Liver (tissue), 3 donors: ENCODE results near the gene SAE1.
A peak's percentile ranks its signal among the peaks of the same experiment; 100 is the strongest.

Source experiments
- CTCF ChIP-seq: fragments of 150-350 bp; IDR thresholded peaks from 2 replicates; pipeline ENCODE4 v1.5.1; 2017; ENCODE audit warnings: improper control_type of control experiment, low read depth, low read length; ENCODE audit not compliant: missing input control
- EGR1 ChIP-seq, 2 donors: IDR thresholded peaks; 2 replicates each; pipeline ENCODE4 v1.6.1; 2016 to 2018; ENCODE audit warnings: antibody characterized with exemption in 2 of 2, low read depth in 2 of 2
- FOXA1 ChIP-seq: IDR thresholded peaks from 2 replicates; pipeline ENCODE4 v1.6.1; 2016; ENCODE audit warnings: antibody characterized with exemption
- GABPA ChIP-seq, 2 donors: IDR thresholded peaks in 1 of 2; conservative IDR thresholded peaks in 1 of 2; 2 replicates each; pipeline ENCODE4 v1.6.1; 2016; ENCODE audit warnings: antibody characterized with exemption in 2 of 2, mild to moderate bottlenecking in 1 of 2, moderate library complexity in 1 of 2
- HNF4A ChIP-seq, 2 donors: conservative IDR thresholded peaks; 2 replicates each; pipeline ENCODE4 v1.6.1; 2016; ENCODE audit warnings: antibody characterized with exemption in 2 of 2, mild to moderate bottlenecking in 2 of 2
- HNF4G ChIP-seq: IDR thresholded peaks from 2 replicates; pipeline ENCODE4 v1.6.1; 2016; ENCODE audit warnings: antibody characterized with exemption
- JUND ChIP-seq, 2 donors: IDR thresholded peaks; 2 replicates each; pipeline ENCODE4 v1.6.1; 2016; ENCODE audit warnings: antibody characterized with exemption in 2 of 2
- MAX ChIP-seq: IDR thresholded peaks from 2 replicates; pipeline ENCODE4 v1.6.1; 2016; ENCODE audit warnings: antibody characterized with exemption
- RAD21 ChIP-seq, 2 donors: IDR thresholded peaks; 2 replicates each; pipeline ENCODE4 v1.6.1; 2016; ENCODE audit warnings: antibody characterized with exemption in 2 of 2, mild to moderate bottlenecking in 2 of 2
- REST ChIP-seq: IDR thresholded peaks from 2 replicates; pipeline ENCODE4 v1.6.1; 2016; ENCODE audit warnings: antibody characterized with exemption, mild to moderate bottlenecking
- SP1 ChIP-seq: IDR thresholded peaks from 2 replicates; pipeline ENCODE4 v1.6.1; 2018; ENCODE audit warnings: antibody characterized with exemption, mild to moderate bottlenecking
- TAF1 ChIP-seq: conservative IDR thresholded peaks from 2 replicates; pipeline ENCODE4 v1.6.1; 2016; ENCODE audit warnings: antibody characterized with exemption, mild to moderate bottlenecking
- YY1 ChIP-seq: IDR thresholded peaks from 2 replicates; pipeline ENCODE4 v1.6.1; 2016; ENCODE audit warnings: antibody characterized with exemption, mild to moderate bottlenecking
- ZBTB33 ChIP-seq: IDR thresholded peaks from 2 replicates; pipeline ENCODE4 v1.6.1; 2016; ENCODE audit warnings: antibody characterized with exemption
- donor health status: healthy.
- donor health status: healthy.

- TF ChIP-seq CTCF (no peak), HNF4G (no peak), EGR1 (IDR thresholded peaks at IDR 0.05; ENCODE audit: low read depth in 2 of 2) (no peak), MAX (no peak), REST (no peak), ZBTB33 (no peak), JUND (IDR thresholded peaks at IDR 0.05) (no peak), RAD21 (IDR thresholded peaks at IDR 0.05) (no peak), SP1 (no peak), GABPA (IDR thresholded peaks at IDR 0.05 in 1 of 2, conservative IDR thresholded peaks at IDR 0.05 in 1 of 2) (no peak), FOXA1 (no peak), YY1 (no peak), TAF1 (no peak), HNF4A (conservative IDR thresholded peaks at IDR 0.05) (peak in 1 of 2 donors; percentile 13)
Measured at GRCh38 chr19:47109177-47109540, 21.5 kb upstream of the SAE1 start.
